ENCODE results near the gene NPAS3.

NPAS3 gene

GRCh38 chr14:33682760-33683159 is 744.1 kb downstream of the NPAS3 start:
- no peak for TF ChIP-seq CTCF (IDR thresholded peaks at IDR 0.05; ENCODE audit: low read depth, low read length)
- H3K4me3 ChIP-seq (ENCODE audit: low read depth, low read length) = no peak overlapping the region

GRCh38 chr14:33685026-33685425 is 746.3 kb downstream of the NPAS3 start:
- no peak overlapping the region for H3K4me3 ChIP-seq (ENCODE audit: low read depth, low read length)
- TF ChIP-seq CTCF (IDR thresholded peaks at IDR 0.05; ENCODE audit: low read depth, low read length) = no peak

GRCh38 chr14:33685698-33686097 is 747.0 kb downstream of the NPAS3 start:
- H3K4me3 ChIP-seq (ENCODE audit: low read depth, low read length) = no peak overlapping the region
- TF ChIP-seq CTCF (IDR thresholded peaks at IDR 0.05; ENCODE audit: low read depth, low read length) = no peak

GRCh38 chr14:33686218-33686617 is 747.5 kb downstream of the NPAS3 start:
- H3K4me3 ChIP-seq (ENCODE audit: low read depth, low read length) = no peak overlapping the region
- no peak for TF ChIP-seq CTCF (IDR thresholded peaks at IDR 0.05; ENCODE audit: low read depth, low read length)

GRCh38 chr14:33686856-33687255 is 748.2 kb downstream of the NPAS3 start:
- no peak overlapping the region for H3K4me3 ChIP-seq (ENCODE audit: low read depth, low read length)
- no peak for TF ChIP-seq CTCF (IDR thresholded peaks at IDR 0.05; ENCODE audit: low read depth, low read length)

- H3K4me3 ChIP-seq (ENCODE audit: low read depth, low read length) = no peak overlapping the region
- TF ChIP-seq CTCF (IDR thresholded peaks at IDR 0.05; ENCODE audit: low read depth, low read length) = no peak
These were observed 751.0 kb downstream of the NPAS3 start for GRCh38 chr14:33689680-33690079.

- no peak overlapping the region for H3K4me3 ChIP-seq (ENCODE audit: low read depth, low read length)
- TF ChIP-seq CTCF (IDR thresholded peaks at IDR 0.05; ENCODE audit: low read depth, low read length) = no peak
These were observed 753.2 kb downstream of the NPAS3 start for GRCh38 chr14:33691907-33692306.

All from WI38 (cell line).